Activated gamma-delta T cell treated with Interleukin-2 at 50 U/mL for 16 hours (primary cell): Measurements from ENCODE around the gene CRIP3.
"Not testable (repeated sequence)": the region's sequence is repeated elsewhere in the genome, so short reads cannot be mapped to it uniquely, and the experiment has no call there.

Experiments
- DNase-seq: peaks from one replicate; pipeline ENCODE4 v3.0.0-alpha.2; 2020

CRIP3 gene

DNA sequence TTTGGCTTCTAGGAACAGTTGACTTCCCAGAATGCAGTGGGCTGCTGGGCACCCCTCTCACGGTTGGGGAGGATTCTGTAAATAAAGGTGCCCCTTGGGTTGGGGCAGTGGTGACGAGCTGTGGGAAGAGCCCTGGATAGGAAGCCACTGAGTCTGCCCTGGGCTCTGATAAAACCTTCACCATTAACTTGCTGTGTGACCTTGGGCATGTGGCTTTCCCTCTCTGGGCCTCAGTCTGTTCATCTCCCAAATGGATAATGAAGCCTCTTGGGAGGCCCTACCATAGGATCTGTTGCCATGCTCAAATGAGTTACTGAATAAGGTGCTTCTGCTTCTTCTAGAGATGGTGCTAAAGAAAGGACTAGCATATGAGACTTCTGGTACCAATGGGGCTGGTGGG lies 3.7 kb downstream of the CRIP3 start:
- no peak for DNase-seq

DNA sequence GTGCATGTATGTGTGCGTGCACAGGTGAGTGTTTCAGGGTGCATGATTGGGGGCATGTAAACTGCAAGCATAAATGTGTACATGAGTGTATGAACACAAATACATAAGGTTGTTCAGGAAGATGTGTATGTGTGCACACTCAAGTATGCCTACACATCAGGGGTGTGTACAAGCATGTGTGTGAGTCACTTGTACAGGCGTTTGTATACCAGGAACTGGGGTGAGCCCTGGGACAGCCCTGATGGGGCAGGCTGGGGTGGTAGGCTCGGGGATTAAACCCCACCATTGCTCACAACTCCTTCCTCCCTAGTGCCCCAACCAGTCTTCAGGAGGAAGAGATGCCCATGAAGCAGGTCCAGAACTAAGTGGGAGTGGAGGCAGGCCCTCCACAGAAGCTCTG lies 4.3 kb downstream of the CRIP3 start:
- DNase-seq, result no peak

DNA sequence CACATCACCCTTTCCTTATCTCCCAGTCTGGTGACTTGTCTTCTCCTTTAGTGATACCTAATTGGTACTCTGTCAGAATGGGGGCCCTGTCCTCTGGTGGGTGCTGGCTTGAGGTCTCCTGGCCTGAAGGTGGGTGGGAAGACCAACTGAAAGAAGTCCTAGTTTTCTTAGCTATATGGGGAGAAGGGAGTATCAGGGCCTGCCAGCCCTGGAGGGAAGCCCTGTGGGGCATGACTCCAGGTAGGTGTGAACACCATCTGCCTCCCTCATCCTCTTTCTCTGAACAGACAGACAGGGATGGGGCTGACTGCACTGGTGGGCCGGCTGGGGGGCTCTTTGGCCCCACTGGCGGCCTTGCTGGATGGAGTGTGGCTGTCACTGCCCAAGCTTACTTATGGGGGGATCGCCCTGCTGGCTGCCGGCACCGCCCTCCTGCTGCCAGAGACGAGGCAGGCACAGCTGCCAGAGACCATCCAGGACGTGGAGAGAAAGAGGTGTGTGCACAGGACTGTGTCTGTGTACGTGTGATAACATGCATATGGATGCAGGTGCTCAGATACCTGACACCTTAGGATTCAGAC lies 4.8 kb downstream of the CRIP3 start:
- no peak for DNase-seq

DNA sequence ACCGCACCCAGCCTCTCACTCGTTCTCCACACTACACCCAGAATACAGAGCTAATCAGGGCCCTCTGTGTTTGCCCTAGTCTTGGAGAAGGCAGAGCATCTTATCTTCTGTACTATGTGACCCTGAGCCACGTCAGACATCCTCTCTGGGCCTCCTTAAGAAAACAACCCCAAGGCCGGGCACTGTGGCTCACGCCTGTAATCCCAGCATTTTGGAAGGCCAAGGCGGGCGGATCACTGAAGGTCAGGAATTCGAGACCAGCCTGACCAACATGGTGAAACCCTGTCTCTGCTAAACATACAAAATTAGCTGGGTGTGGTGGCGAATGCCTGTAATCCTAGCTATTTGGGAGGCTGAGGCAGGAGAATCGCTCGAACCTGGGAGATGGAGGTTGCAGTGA lies 5.6 kb downstream of the CRIP3 start:
- not testable (repeated sequence) for DNase-seq

DNA sequence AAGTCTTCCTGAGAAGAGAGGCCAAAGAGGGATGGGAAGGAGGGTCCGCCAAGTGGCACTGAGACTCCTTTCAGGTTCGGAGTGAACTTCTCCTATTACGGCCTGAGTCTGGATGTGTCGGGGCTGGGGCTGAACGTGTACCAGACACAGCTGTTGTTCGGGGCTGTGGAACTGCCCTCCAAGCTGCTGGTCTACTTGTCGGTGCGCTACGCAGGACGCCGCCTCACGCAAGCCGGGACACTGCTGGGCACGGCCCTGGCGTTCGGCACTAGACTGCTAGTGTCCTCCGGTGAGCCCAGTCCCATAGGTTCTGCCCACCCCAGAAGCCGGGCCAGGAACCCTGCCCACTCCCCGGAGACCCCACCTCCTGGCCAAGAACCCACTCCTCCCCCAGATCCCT lies 6.5 kb downstream of the CRIP3 start:
- no peak for DNase-seq

DNA sequence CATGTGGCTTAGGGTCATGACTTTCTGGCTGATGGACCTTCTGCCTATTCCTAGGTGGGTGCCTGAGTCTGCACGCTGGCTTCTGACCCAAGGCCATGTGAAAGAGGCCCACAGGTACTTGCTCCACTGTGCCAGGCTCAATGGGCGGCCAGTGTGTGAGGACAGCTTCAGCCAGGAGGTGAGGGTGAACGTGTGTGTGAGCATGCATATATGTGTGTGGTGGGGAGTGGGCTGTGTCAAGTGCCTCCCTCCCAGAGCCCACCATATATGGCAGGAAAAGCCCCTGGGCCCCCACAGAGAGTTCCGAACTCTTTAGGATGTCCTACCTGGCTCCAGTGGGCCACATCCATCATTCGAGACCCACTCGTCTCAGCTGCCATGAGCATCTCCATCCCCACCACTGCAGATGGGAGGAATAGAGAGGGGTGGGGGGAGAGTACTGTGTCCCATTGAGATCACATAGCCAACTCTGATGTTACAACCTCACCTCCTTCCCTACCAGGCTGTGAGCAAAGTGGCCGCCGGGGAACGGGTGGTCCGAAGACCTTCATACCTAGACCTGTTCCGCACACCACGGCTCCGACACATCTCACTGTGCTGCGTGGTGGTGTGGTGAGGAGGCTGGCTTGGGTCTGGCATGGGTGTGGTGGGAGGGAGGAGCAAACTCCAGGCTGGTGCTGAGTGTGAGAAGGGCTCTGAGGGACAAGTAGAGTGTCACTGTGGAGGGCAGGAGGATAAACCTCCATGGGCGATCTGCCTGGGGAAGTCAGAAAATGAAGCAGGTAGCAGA lies 7.3 kb downstream of the CRIP3 start:
- no peak for DNase-seq

DNA sequence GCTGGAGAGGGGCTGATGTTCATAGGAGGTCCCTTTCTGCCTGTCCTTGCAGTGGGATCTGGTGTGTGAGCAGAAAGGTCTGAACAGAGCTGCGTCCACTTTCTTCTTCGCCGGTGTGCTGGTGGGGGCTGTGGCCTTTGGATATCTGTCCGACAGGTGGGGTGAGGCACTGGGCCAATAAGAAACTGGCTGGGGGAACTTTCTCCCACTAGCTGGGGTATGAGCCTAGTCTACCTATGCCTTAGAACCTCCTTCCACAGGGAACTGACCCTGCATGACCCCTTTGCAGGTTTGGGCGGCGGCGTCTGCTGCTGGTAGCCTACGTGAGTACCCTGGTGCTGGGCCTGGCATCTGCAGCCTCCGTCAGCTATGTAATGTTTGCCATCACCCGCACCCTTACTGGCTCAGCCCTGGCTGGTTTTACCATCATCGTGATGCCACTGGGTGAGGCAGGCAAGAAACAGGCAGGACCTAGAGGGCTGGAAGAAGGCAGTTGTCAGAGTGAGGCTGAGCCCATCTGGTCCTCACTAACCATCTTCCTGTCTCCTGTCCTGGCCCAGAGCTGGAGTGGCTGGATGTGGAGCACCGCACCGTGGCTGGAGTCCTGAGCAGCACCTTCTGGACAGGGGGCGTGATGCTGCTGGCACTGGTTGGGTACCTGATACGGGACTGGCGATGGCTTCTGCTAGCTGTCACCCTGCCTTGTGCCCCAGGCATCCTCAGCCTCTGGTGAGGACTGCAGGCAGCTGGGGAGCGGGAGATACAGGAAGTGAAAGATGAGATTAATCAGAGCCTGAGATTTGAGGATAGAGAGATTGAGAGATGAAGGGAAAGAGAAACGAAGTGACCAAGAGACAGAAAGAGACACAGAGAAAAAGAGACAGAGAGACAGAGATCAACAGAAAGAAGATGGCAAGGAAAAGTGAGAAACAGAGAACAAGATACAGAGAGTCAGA lies 9.0 kb downstream of the CRIP3 start:
- DNase-seq, result no peak

DNA sequence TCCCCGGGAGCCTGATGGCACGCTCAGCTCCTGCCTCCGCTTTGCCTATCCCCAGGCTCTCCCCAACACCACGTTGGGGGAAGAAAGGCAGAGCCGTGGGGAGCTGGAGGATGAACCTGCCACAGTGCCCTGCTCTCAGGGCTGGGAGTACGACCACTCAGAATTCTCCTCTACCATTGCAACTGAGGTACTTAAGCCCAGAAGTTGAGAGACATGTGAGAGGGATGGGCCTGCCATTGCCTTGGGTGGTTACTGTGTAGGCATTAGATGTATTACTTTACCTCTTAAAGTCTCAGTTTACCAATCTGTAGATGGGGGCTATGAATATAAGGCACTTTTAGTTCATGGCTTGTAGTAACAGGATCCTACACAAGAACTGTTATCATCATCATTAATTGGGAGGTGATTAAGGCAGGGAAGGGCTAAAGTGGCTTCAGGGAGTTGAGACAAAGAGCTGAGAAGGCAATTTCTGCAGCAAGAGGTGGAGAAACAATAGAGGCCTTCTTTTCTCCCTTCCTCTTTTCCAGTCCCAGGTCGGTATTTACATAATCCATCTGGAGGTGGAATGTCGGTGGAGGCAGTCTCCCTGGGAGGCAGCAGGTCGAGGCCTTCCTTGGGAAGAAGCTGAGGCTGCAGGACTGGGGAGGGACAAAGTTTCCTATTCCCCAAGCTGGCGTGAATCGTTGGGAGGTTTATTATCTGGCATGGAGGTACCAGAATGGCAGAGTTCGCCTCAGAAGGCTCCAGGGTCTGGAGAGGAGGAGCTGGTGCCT lies 9.9 kb downstream of the CRIP3 start:
- DNase-seq, result no peak

DNA sequence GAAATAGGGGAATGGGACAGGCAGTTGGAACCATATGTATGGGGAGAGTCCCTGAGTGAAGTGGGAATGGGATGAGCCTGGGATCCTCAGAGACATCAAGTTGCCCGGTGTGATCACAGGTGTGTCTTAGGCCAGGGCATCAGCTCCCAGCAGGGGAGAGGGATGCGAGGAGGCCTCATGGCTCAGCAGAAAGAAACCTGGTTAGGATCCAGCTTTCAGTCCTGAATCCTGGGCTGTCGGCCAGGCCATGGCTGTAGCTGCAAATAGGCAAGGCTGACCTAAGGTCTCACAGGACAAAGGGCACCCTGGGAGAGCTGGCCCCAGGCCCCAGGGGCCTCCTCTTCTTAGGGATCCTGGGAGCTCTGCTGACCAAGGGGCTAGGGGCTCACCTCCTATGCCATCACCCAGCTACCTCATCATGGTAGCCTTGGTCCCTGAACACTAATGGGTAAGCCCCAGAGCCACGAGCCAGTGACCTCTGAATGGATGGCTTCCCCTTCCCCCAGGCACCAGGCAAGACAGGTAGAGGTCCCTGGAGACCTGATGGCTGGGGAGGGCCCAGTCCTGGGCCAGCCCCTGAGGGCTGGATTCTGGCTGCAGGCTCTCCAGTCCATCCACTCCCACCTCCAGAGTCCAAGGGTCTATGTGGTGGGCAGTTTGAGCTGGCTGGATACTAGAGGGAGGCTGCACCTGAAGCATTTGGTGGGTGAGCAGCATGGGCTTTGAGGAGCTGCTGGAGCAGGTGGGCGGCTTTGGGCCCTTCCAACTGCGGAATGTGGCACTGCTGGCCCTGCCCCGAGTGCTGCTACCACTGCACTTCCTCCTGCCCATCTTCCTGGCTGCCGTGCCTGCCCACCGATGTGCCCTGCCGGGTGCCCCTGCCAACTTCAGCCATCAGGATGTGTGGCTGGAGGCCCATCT lies 10.7 kb downstream of the CRIP3 start, which contains the start of gene SLC22A7:
Gene SLC22A7 (plus strand): TSS at position 617 of the 921 bp plus-strand sequence. CDS start 99 bp downstream, at position 716.
- DNase-seq, result no peak

DNA sequence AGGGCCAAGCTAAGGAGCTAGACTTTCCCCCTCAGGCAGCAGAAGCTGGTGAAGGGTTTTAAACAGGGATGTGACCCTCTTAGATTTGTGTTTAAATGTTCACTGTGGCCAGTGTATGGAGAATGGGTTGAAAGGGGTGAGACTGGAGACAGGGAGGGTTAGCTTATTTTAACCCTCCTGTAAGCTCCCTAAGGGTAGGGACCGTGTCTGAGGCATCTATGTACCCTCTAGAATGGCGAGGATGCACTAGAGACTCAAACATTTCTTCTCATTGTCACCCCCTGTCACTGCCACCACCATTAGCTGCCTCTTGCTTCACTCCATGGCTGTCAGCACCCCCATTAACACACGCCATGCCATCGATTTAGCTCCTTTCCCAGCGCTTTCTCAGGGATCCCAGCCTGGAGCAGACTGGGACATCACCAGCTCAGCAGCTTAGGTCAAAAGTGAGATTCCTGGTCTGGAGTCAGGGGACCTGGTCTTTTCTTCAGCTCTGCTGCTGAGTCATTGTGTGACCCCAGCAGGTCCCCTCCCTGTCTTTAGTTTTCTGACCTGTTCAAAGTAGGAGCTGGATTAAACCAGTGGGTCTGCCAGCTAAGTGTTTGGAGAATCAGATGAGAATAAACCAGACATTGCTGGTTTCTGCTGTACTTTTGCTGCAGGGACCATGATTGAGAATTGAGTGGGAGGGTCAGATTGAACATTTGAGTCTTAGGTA lies 11.7 kb downstream of the CRIP3 start:
- no peak for DNase-seq

DNA sequence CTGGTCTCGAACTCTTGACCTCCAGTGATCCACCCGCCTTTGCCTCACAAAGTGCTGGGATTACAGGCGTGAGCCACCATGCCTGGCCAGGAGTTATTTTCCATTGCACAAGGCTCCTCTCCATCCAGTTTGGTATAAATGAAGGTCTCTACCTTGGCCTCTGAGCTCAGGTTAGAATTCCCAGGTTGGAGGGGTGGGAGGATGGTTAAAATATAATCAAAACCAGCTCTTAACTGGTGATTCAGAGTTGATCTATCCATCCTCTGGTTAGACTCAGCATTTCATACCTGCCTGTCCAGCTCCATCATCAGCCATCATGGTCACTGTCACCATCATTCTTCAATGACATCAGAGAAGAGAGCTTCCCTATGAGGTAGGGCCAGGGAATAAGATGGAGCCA lies 13.2 kb downstream of the CRIP3 start:
- no peak for DNase-seq

DNA sequence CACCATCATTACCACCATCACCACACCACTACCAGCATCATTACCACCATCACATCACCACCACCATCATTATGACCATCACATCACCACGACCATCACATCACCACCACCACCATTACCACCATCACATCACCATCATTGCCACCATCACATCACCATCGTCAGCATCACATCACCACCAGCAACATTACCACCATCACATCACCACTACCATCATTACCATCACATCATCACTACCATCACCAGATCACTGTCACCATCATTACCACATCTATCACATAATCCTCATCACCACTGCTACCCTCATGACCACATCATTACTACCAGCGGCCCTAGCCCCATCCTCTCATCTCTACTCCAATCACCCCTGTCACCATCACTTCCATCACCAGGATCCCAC lies 14.1 kb downstream of the CRIP3 start:
- DNase-seq, result no peak

DNA sequence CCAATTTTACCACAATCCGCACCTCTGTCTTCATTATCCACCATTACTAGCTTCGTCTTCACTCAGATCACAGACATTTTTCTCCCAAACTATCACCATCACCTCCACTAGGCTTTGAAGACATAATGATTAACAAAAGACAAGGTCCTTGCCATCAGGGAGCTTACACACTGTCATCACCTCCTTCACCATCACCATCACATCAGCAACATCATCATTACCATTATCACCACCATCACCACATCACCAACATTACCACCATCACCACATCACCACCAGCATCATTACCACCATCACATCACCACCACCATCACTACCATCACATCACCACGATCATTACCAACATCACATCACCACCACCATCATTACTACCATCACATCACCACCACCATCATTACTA lies 14.9 kb downstream of the CRIP3 start:
- no peak for DNase-seq

DNA sequence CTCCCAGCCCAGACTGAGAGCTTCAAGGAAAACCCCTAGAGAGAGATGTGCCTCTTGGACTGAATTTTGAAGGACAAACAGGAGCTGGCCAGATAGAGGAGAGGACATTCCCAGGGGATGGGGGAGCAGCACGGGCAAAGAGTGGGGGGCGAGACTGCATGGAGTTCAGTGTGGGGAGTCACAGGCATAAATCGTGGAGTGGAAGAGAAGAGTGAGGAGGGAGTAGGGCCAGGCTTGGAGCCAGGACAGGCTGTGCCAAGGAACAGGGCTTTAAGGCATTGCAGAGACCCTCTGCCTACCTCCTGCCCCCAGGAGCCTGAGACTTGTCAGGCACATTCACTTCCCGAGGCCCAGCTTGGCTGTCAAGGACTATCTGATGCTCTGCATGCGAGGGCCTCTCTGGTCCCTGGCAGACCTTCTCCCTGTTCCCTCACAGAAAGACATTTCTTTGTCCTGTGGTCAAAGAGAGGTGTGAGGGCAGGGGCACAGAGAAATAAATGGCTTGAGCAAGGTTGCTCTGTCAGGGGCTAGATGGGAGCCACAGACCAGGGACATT lies 15.8 kb downstream of the CRIP3 start:
- DNase-seq, result no peak

DNA sequence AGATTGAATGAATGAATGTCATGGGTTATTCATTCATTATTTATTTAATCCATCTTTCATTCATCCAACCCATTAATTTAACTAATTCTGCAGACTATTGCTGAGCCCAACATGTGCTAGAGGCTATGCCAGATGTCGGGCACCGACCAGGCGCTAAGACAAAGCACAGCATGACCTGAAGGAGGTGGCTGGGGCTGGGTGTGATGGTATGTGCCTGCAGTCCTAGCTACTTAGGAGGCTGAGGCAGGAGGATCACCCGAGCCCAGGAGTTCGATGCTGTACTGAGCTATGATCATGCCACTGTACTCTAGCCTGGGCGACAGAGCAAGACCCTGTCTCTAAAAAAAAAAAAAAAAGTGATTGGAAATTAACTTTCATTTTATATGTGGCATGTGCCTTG lies 16.3 kb downstream of the CRIP3 start:
- DNase-seq, result no peak

DNA sequence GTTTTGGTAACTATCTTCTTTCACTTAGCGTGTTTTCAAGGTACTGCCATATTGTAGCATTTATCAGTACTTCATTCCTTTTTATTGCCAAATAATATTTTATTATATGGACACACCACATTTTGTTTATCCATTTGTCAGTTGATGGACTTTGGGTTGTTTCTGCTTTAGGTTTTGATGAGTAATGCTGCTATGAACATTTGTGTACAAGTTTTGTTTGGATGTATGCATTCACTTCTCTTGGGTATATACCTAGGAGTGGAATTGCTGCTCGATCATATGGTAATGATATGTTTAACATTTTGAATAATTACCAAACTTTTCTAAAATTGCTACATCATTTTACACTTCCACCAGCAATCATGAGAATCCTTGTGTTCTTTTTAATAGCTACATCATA lies 16.9 kb downstream of the CRIP3 start:
- DNase-seq, result no peak

DNA sequence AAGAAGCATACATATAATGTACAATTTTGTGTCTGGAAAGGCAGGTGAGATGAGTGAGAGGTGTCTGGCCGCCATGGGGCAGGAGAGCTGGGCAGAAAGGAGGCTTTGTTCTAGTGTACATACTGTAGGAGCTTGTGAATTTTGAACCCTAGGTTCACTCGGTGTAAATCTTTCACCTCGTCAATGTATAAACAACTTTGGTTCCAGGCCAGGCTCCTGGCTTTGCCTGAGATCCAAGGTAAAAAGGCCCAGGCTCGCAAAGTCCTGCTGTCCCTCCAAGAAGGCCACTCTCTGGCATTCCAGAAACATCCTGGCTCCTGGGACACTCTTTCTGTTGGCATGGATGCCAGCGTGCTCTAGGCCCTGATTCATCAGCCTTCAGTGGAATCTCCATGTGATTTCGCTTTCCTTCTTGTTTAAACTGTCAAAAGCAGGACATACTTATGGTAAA lies 17.7 kb downstream of the CRIP3 start:
- DNase-seq, result no peak

DNA sequence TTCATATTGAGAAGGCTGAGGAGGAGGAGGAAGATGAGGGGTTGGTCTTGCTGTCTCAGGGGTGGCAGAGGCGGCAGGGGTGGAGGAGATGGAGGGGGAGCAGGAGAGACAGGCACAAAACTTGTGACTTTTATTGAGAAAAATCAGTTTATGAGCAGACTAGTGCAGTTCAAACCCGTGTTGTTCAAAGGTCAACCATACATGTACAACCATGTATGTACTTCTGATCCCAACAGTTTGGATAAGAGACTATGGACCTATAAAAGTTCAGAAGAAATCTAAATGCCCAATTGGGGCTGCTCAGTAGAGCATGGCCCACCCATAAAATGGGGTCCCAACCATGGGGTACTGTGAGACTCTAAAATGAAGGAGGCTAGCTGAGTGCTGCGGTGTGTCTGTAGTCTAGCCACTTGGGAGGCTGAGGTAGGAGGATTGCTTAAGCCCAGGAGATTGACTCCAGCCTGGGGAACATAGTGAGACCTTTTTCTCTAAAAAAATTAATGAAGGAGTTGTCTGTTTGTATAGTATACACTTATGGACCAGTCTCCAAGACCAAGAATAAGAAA lies 18.2 kb downstream of the CRIP3 start:
- no peak for DNase-seq

DNA sequence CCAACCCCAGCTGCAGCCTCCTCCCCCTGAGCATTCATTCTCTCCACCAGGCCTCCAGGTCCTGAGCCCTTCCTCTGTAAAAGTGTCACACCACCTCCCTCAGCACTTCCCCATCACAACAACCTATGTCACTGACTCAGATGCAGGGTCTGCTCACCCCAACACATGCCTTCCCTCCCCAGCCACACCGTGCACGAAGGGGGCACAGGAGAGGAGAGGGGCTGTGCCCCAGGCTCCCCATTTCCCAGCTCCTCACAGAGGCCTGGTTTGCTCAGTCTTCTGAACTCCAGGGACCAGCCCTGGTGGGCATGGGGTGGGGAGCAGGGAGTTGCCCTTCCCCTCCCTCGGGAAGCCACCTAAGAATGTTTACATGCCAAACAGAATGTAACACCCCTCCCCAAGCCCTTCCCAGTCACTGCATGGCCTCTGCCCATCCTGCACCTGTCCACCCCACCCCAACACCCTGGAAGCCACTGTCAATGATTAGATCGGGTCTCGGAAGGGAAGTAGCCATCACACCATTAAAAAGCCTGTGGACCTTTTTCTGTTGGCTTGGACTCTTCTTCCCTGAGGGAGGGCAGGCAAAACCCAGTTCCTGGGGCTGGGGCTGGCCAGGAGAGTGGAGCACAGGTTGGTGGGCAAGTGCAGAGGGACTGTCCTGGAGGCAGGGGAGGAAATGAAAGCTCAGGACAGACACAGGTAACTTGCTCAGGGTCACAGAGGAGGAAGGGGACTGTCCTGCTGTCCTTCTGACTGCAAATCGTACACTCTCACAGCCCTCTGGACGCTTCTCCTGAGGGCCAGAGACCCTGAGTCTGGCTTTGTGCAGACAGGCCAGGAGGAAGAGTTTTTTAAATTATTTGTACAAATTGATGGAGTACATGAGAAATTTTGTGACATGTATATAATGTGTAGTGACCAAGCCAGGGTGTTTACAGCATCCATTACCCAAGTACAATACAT lies 20.6 kb downstream of the CRIP3 start:
- no peak for DNase-seq
